Measurements from ENCODE around the gene RIMBP2.

DNA sequence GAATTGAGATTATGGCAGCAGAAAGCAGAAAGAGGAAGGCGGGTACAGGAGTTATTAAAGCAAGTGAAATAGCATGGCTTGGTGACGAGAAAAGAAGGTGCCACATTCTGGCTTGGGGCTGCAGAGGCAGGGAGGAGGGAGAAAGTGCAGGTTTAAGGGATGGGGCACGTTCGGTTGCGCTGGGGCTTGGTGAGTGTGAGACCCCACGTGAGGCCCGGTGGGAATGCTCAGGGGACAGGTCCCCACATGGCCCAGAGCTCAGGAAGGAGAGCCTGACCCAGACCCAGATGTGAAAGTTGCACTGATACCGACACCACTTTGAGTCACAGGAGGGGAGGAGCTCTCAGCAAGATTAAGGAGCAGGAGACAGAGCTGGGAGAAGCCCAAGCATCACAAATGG, 191.3 kb downstream of the RIMBP2 start:
- TF ChIP-seq, protein P1, sequence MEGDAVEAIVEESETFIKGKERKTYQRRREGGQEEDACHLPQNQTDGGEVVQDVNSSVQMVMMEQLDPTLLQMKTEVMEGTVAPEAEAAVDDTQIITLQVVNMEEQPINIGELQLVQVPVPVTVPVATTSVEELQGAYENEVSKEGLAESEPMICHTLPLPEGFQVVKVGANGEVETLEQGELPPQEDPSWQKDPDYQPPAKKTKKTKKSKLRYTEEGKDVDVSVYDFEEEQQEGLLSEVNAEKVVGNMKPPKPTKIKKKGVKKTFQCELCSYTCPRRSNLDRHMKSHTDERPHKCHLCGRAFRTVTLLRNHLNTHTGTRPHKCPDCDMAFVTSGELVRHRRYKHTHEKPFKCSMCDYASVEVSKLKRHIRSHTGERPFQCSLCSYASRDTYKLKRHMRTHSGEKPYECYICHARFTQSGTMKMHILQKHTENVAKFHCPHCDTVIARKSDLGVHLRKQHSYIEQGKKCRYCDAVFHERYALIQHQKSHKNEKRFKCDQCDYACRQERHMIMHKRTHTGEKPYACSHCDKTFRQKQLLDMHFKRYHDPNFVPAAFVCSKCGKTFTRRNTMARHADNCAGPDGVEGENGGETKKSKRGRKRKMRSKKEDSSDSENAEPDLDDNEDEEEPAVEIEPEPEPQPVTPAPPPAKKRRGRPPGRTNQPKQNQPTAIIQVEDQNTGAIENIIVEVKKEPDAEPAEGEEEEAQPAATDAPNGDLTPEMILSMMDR (IDR thresholded peaks at IDR 0.05), result no peak
- no peak for TF ChIP-seq ZFX (IDR thresholded peaks at IDR 0.05; ENCODE audit: borderline replicate concordance)
